HG03135 (cell line): ENCODE results near the gene PTPN5.

ENCODE experiments used
- ATAC-seq: cut with Tn5 transposase; IDR thresholded peaks from one replicate; pipeline ENCODE4 v1.9.1; 2021; ENCODE audit warnings: mild to moderate bottlenecking, moderate library complexity; ENCODE audit not compliant: unreplicated experiment

The PTPN5 gene

GRCh38 chr11:18743365-18743764, 48.2 kb downstream of the PTPN5 start:
- ATAC-seq, result no peak

- no peak for ATAC-seq
Measured at GRCh38 chr11:18741783-18742182, 49.8 kb downstream of the PTPN5 start.

- no peak for ATAC-seq
Measured at GRCh38 chr11:18739685-18740084, 51.9 kb downstream of the PTPN5 start.

- ATAC-seq, result no peak
Measured at GRCh38 chr11:18737642-18738041, 54.0 kb downstream of the PTPN5 start.

- ATAC-seq, result no peak
Measured at GRCh38 chr11:18736590-18737148, 54.9 kb downstream of the PTPN5 start.

GRCh38 chr11:18733202-18733601, 58.4 kb downstream of the PTPN5 start:
- no peak for ATAC-seq

GRCh38 chr11:18731949-18732821, 59.4 kb downstream of the PTPN5 start:
- ATAC-seq, result no peak

GRCh38 chr11:18731441-18731840, 60.2 kb downstream of the PTPN5 start:
- no peak for ATAC-seq

- no peak for ATAC-seq
Measured at GRCh38 chr11:18730020-18730419, 61.6 kb downstream of the PTPN5 start.

- ATAC-seq, result no peak
Measured at GRCh38 chr11:18729426-18729825, 62.2 kb downstream of the PTPN5 start.

- ATAC-seq, result no peak
Measured at GRCh38 chr11:18728658-18729057, 62.9 kb downstream of the PTPN5 start.

GRCh38 chr11:18727479-18728236, 63.9 kb downstream of the PTPN5 start:
- ATAC-seq, result no peak

- ATAC-seq, result no peak
Measured at GRCh38 chr11:18726040-18726439, 65.6 kb downstream of the PTPN5 start, which contains the start of gene IGSF22. Gene IGSF22, minus strand, starts transcription at chr11:18726188. Its CDS starts 1,952 bp downstream, at chr11:18724236.

- ATAC-seq, result no peak
Measured at GRCh38 chr11:18723991-18724390, 67.6 kb downstream of the PTPN5 start.

- ATAC-seq, result peak; percentile 10
Measured at GRCh38 chr11:18722293-18722637, 69.3 kb downstream of the PTPN5 start.

- peak; percentile 71 for ATAC-seq
Measured at GRCh38 chr11:18721561-18722292, 69.9 kb downstream of the PTPN5 start.

- peak; percentile 67 for ATAC-seq
Measured at GRCh38 chr11:18720808-18721560, 70.6 kb downstream of the PTPN5 start.

GRCh38 chr11:18720091-18720807, 71.3 kb downstream of the PTPN5 start:
- ATAC-seq, result no peak

GRCh38 chr11:18715476-18715875, 76.1 kb downstream of the PTPN5 start:
- no peak for ATAC-seq

GRCh38 chr11:18714443-18714780, 77.2 kb downstream of the PTPN5 start:
- no peak for ATAC-seq
